ENCODE results near the gene LSAMP.

DNA sequence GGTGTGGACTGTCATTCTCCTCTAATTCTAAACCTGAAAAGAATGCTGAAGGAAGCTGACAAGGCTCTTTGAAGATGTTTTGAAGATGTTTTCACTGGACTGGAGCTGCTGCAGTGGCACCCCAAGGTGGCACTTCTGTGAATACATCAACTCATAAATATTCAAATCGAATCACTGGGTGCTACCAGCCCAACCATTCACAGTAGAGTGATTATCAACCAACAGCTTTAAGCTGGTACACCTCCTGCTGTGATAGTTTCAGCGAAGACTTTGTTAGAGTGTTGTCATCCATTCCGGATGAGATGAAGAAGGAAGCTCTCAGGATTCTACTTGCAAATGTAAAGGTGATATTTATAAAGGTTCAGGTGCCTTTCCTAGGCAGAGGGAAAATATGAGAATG is 106.6 kb downstream of the LSAMP start:
- TF ChIP-seq, protein P1, sequence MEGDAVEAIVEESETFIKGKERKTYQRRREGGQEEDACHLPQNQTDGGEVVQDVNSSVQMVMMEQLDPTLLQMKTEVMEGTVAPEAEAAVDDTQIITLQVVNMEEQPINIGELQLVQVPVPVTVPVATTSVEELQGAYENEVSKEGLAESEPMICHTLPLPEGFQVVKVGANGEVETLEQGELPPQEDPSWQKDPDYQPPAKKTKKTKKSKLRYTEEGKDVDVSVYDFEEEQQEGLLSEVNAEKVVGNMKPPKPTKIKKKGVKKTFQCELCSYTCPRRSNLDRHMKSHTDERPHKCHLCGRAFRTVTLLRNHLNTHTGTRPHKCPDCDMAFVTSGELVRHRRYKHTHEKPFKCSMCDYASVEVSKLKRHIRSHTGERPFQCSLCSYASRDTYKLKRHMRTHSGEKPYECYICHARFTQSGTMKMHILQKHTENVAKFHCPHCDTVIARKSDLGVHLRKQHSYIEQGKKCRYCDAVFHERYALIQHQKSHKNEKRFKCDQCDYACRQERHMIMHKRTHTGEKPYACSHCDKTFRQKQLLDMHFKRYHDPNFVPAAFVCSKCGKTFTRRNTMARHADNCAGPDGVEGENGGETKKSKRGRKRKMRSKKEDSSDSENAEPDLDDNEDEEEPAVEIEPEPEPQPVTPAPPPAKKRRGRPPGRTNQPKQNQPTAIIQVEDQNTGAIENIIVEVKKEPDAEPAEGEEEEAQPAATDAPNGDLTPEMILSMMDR (IDR thresholded peaks at IDR 0.05; ENCODE audit: borderline replicate concordance, extremely low read depth, low read length, poor library complexity, severe bottlenecking) = no peak
- TF ChIP-seq EZH2 (IDR thresholded peaks at IDR 0.05; ENCODE audit: borderline replicate concordance, low read depth, low read length, severe bottlenecking) = no peak

Data from DND-41 (cell line).